UCSD-AML1 (cell line): ENCODE results near the gene BBS7.

Experiments used
- DNase-seq: peaks from one replicate; lab custom pipeline; 2025; ENCODE audit not compliant: unreplicated experiment; lab: John Stamatoyannopoulos, UW

BBS7 gene

GRCh38 chr4:121792966-121793365, 77.3 kb downstream of the BBS7 start:
- no peak for DNase-seq

GRCh38 chr4:121791481-121791880, 78.8 kb downstream of the BBS7 start:
- no peak for DNase-seq

- DNase-seq: no peak
Observed at GRCh38 chr4:121790976-121791375, 79.3 kb downstream of the BBS7 start.

DNA sequence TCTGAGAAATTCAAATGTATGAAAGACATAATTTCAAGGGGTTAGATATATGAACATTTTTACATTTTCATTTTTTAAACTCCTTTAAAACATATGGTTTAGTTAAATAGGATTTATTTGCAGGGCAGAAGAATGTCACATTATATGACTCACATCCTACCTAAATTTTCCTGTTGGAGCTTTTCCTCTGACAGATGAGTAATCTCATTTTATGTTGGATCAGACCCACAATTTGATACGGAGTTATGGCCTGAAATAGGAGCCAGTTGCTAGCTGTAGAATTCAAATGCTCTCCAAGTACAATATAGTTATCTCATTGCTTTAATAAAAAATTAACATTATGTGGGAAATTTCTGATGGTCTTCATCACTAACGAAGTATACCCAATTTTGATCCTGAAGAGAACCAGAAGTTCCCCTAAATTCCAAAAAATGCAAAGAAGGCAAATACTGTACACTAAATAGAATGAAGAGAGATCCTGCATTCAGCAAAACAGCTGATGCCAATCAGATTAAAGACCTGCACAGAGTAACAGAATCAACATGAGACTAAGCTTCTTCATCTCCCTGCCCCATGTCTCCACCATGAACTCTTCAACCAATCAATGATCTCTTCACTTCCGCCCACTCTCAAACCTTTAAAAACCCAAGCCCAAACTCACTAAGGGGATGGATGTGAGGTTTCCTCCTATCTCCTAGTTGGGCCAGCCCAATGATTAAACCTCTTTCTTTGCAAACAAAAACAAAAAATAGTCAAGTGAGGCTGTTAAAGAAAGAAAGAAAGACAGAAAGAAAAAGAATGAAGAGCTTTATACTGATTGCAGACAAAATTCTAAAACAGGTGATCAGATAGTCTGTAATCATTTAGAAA, 80.1 kb downstream of the BBS7 start:
- no peak for DNase-seq

DNA sequence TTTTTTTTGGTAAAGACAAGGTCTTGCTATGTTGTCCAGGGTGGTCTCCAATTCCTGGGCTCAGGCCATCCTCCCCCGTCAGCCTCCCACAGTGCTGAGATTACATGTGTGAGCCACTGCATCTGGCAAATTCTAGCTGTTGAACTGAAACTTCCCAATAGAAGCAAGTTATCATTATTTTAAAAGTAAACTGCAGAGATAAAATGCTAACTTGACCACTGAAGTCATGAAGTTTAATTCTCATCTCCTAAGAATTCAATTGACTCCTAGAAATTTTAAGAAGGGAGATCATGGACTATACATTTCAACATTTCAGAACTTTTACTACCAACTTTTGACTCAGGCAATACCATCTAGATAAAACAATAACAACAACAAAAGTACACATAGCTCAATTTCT, 80.8 kb downstream of the BBS7 start:
- no peak for DNase-seq

- no peak for DNase-seq
Observed at GRCh38 chr4:121788896-121789295, 81.4 kb downstream of the BBS7 start.

- DNase-seq: no peak
Observed at GRCh38 chr4:121786221-121786620, 84.1 kb downstream of the BBS7 start.

GRCh38 chr4:121785479-121785878, 84.8 kb downstream of the BBS7 start:
- no peak for DNase-seq

GRCh38 chr4:121784975-121785374, 85.3 kb downstream of the BBS7 start:
- DNase-seq: no peak

- no peak for DNase-seq
Observed at GRCh38 chr4:121784401-121784800, 85.9 kb downstream of the BBS7 start.

DNA sequence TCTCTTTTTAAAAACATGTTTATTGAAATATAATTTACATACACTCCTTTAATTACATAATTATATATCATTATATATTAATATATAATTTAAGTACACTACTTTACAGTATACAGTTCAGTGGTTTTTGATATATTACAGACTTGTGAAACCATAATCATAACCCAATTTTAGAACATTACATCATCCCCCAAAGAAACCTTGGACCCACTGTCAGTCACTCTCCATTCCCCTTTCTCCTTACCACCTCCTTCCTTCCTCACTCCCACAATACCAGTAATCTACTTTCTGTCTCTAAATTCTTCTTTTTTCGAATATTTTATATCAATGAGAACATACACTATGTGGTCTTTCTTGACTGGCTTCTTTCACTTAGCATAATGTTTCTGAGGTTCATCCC, 87.1 kb downstream of the BBS7 start:
- DNase-seq: no peak

- no peak for DNase-seq
Observed at GRCh38 chr4:121778991-121779628, 91.2 kb downstream of the BBS7 start.

- DNase-seq: no peak
Observed at GRCh38 chr4:121777625-121778024, 92.6 kb downstream of the BBS7 start.

- DNase-seq: no peak
Observed at GRCh38 chr4:121776610-121777401, 93.5 kb downstream of the BBS7 start.
